NCI-H748 treated with DMSO at 0.1 percent for 48 hours (cell line): ENCODE results near the gene SH3GL1.

Source experiments
- DNase-seq: peaks from one replicate; lab custom pipeline; 2025; lab: John Stamatoyannopoulos, UW

SH3GL1 gene

DNA sequence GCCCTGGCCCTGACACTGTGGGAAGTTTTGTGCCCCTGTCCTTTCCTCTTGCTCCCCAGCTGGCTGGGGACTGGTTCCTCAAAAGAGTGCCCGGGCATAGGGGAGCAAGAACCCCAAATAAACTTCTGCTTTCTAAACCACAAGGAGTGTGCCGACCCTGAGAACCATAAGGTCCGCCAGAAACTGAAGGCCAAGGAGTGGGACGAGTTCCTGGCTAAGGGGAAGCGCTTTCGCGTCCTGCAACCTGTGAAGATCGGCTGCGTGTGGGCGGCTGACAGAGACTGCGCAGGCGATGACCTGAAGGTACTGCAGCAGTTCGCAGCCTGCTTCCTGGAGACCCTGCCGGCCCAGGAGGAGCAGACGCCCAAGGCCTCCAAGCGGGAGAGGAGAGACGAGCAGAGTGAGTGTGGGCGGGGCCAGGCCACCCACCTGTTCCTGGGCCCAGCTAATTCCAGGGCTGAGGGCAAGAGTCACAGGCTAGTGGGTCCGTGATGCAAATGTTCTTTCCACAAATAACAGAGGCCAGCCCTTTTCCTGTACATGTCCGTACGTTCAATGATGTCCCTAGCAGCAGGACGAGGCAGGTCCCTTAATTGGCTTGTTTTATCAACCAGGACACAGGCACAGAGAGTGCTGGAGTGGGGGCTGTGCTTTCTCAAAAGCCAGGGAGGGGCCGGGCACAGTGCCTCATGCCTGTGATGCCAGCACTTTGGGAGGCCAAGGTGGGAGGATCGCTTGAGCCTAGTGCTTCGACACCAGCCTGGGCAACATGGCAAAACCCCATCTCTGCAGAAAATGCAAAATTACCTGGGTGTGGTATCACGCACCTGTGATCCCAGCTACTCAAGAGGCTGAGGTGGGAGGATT lies 31.7 kb upstream of the SH3GL1 start:
- no peak for DNase-seq

DNA sequence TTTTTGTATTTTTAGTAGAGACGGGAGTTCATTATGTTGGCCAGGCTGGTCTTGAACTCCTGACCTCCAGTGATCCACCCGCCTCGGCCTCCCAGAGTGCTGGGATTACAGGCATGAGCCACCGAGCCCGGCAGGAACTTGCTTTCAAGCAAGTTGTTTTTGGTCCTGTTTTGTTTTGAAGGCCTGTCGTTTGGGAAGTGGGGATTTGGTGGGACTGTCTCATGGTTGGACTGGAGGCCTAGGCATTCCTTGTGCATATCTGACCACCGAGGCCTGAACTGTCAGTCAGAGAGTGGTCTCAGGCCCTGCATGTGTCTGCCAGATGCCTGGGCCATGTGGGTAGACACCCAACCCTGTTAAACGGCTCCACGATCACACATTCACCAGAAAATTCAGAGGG lies 30.9 kb upstream of the SH3GL1 start:
- DNase-seq, result no peak

DNA sequence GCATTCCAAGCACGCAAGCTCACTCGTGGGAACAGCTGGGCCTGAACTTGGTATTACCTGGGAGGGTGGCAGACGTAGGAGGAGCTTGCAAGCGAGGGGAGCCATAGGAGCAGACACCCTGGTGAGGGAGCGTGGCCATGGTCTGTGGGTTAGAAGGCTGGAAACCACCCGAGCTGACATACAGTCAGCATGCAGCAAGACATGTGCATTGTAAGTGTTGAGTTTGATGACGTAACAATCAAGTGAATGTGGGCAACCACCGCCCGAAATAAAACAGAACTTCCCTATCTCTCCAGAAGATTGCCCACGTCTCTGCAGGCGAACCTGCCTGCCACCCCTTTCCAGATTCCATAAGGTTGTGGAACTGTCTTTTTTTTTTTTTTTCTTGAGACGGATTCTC lies 30.4 kb upstream of the SH3GL1 start:
- no peak for DNase-seq

DNA sequence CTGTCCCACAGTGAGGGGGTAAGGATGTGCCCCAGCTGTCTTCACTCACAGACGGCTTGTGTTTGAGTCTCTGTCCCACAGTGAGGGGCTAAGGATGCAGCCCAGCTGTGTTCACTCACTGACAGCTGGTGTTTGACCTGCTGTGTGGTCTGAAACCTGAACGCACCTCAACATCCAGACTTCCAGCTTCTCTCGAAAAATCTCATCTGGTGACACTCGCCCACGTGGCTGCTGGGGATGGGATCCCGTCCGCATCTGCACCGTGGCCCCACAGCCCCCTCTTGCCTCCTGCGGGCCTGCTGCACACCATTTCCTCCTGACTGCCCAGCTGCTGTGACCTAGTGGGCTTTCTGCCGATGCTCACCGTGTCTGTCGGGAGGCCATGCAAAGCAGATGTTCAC lies 29.4 kb upstream of the SH3GL1 start:
- no peak for DNase-seq

DNA sequence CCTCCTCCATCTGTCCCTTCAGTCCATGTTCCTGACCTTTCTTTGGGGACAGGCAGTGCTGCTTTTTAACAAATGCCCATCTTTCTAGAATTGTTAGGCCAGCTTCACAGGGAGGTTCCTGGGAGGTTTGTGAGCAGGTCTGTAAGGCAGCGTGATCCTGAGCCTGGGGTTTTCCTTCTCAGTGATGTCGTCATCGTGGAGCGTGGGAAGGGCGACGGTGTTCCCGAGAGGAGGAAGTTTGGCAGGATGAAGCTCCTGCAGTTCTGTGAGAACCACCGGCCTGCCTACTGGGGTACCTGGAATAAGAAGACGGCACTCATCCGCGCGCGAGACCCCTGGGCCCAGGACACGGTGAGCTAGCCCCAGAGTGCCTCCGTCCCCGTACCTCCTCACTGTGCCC lies 28.9 kb upstream of the SH3GL1 start:
- no peak for DNase-seq

DNA sequence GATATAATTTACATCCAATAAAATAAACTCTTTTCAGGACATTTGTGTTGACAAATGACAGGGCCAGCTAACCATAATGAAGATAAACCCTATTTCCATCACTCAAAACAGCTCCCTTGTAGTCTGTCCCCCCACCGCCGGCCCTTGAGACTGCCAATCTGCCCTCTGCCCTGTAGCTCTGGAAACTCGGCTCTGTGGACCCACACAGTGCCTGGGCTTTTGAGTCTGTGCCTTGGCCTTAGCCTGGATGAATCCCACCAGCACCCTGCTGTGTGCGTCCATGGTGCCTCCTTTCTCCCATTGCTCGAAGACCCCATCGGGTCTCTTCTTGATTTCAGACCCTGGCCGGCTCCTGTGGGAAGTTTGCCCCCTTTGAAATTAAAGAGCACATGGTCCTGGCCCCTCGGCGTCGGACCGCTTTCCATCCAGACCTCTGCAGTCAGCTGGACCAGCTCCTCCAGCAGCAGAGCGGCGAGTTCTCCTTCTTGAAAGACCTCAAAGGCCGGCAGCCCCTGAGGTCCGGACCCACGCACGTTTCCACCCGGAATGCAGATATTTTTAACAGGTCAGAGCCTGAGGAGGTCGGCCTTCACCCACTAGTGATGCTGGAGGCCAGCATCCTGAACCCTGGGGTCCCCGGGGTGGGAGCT lies 28.1 kb upstream of the SH3GL1 start:
- DNase-seq, result no peak

DNA sequence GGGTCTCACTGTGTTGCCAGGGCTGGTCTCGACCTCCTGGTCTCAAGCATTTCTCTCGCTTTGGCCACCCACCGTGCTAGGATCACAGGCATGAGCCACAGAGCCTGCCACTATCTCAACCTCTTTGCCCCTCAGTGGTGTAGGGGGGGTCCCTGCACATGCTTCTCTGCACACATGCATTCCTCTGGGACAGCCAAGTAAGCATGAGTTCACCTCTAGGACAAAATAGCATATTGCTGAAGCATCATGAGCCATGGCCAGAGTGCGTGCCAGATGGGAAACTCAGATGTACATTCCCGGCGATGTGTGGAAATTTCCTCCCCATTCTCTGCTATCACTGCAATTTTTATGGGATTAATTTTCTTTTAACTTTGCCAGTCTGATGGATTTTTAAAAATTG lies 25.2 kb upstream of the SH3GL1 start:
- DNase-seq, result no peak

DNA sequence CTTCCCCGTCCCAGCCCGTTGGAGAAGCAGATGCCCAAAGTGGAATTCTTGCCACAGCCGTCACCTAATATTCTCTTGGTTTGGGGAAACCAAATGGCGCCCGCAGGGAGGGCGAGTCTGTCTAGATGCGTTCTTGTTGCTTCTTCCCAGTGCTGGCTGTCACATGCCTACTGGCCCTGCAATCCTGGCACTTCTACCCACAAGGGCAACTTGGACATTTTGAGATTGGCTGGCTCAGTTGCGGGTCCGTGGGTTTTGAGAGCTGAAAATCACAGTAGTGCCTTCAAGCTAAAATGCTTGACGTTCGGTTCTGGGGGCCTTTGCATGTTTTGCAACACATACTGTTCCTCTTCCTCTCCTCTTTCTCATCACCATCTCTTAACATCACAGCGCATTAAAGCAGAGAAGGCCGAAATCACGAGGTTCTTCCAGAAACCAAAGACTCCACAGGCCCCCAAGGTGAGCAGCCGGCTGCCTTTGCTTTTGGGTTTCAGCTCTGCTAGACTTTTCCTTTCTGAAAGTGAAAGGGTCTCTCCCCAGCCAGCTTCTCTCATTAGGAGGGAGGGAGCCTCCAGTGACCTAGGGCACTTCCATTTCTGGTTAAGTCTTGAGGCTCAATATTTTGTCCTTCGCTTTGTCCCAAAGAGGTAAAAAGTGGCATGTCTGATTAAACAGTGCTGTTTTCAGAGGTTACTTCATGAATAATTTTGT lies 23.2 kb upstream of the SH3GL1 start:
- DNase-seq, result no peak

DNA sequence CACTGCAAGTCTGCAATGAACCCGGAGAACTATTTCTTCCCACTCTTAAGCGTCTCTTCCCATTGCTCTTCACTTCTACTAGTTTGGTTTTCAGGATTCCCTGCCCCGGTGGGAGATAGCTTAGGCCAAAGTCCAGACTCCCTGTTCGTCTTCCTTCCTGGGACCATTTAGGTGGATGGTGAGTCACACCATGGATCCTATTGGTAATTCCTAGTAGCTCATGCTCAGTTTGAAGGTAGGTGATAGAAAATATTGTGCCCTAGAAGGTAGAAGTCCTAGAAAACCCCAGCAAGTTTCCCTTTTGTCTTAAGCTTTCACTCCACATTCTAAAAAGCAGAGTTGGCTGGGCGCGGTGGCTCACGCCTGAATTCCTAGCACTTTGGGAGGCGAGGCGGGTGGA lies 15.9 kb upstream of the SH3GL1 start:
- DNase-seq, result no peak

DNA sequence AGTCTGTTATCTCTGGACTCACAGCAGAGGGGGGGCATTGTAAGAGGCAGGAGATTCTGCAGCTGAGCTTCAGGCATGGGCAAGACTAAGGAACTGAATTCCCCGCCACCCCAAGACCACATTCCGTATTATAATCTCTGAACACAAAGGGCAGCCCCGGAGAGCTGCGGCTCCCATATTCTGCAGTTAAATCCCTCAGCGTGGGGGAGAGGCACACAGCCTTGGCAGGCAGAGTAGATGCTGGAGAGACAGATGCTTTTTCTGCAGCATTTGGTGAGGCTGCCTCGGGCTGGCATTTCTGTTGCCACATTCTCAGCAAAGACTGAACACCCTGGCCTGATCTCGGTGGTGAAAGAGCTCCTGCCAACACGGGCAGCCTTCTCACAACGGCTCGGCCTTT lies 15.0 kb upstream of the SH3GL1 start:
- DNase-seq, result no peak

DNA sequence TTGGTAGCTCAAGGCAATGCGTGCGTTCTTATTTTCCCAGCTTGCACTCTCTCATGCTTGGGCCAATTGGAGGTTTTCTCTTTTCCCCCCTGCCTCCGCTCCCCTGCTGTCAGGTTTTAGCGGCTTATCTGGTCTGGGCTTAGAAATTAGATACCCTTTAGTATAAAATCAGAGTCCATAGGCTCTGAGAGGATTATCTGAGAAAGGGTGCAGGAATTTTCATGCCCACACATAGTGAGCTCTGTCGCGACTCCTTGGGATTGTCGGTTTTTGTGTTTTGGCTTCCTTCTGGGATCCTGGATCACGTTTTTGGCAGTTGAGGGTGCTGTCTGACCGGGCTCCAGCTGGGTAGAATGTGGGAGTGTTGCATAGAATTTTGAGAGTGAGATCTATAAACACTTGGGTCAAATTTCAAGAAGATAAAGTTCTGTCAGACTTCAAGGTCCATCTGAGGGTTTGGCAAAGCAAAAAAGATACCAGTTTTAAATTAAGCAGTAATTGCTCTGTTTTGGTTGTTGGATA lies 14.5 kb upstream of the SH3GL1 start:
- DNase-seq, result no peak

DNA sequence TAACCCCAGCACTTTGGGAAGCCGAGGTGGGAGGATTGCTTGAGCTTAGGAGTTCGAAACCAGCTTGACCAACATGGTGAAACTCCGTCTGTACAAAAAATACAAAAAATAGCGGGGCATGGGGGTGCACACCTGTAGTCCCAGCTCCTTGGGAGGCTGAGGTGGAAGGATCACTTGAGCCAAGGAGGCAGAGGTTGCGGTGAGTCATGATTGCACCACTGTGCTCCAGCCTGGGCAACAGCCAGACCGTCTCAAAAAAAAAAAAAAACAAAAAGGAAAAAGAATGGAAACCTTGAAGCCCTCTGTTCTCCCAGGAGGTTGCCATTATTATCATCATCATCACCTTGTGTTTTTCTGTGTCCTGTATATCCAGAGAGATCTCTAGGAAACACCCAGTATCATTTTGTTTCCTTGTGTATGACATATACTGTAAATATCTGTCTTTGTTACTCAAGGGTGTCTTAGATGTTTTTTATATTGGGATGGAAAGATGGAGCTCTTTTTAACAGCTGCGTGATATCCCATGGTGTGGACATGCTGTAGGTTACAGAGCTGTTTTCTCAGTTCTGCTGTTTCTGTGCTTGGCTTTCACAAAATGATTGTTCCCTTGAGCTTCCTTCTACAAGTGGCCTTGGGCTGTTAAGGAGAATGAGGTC lies 13.9 kb upstream of the SH3GL1 start:
- DNase-seq, result no peak

DNA sequence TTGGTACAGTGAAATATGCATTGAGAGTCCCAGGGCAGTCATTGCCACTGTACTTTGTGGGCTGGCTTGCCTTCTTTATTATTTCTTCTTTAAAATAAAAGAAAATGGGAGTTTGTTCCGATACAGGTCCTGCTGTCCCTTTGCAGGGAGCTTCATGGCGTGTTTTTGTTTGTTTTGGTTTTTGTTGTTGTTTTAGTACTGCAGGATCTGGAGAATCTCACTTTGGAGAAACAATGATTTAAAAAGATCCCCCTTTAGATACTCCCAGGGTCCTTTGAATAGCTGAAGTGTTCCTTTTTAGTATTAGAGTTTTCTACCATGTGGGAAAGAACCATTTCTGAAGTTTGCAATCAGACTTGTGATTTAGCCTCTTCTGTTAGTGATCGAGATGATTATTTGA lies 13.2 kb upstream of the SH3GL1 start:
- no peak for DNase-seq

DNA sequence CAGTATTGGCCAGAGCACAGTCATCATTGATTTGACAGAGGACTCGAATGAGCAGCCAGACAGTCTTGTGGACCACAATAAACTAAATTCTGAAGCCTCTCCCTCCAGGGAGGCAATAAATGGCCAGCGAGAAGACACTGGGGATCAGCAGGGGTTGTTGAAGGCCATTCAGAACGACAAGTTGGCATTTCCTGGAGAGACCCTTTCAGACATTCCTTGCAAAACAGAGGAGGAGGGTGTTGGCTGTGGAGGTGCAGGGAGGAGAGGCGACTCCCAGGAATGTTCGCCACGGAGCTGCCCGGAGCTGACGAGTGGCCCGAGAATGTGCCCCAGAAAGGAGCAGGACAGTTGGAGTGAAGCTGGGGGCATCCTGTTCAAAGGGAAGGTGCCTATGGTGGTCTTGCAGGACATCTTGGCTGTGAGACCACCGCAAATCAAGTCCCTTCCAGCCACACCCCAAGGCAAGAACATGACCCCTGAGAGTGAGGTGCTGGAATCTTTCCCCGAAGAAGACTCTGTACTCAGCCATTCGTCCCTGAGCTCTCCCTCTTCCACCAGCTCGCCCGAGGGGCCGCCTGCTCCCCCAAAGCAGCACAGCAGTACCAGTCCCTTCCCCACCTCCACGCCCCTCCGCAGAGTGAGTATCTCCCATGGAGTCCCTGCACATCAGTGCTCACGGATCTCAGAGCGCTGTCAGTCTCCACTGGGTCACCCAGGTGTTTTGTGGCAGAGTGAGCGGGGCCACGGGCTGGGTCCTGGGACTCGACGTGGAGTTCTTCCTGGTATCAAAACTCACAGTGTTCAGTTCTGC lies 9.0 kb upstream of the SH3GL1 start:
- DNase-seq, result no peak

DNA sequence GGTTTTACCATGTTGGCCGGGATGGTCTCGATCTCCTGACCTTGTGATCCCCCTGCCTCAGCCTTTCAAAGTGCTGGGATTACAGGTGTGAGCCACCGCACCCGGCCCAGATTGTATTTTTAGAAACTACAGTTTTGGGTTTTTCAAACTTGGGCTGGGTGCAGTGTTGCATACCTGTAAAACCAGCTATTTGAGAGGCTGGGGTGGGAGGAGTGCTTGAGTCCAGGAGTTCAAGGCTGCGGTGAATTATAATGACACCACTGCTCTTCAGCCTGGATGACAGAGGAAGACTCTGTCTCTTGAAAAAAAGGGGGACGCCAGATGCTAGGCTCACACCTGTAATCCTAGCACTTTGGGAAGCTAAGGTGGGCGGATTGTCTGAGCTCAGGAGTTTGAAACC lies 6.3 kb upstream of the SH3GL1 start:
- no peak for DNase-seq

DNA sequence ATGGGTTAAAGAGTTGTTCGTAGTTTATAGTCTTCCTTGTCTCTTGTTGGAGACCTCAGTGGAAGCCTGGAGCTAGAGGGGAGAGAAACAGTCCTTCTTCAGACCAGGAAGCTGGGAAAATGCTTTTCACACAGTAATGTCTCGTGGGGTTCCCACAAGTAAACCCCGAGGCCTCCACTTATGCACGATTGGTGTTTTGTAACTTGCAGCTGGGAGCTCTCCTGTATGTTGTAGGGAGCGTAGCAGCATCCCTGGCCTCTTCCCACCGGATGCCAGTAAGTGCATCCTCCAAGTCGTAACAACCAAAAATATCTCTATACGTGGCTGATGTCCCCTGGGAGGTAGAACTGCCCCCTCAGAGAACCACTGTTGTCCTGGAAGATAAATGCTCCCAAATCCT lies 5.6 kb upstream of the SH3GL1 start:
- DNase-seq, result no peak

DNA sequence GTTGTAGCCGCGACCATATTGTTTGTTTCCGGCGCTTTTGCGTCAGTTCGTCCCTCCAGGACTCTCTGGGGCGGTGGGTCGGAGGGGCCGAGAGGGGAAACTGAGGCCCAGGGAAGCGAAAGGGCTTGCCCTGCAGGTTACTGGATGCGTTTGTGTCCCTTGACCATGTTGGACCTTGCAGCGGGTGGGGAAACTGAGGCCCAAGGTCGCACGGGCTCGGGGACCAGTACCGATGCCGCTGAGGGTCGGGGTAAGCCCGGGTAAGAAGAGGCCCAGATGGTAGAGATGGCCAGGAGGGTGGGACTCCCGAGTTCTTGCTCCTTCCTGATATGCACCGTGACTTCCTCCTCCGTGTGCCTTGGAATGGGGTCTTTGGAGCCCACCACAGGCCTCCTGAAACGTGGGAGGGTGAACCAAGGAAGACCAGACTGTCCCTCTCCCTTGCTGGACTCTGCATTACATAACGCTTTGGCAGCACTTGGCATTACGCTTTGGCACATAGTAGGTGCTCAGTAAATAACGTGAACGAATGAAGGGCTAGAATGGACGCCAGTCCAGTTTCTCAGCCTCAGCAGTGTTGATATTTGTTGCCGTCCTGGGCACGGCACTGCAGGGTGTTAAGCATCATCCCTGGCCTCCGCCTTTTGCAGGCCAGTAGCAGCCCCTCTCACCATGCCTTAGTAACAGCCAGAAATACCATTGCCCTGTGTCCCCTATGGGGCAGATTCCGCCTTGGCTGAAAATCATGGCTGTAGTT lies 2.8 kb upstream of the SH3GL1 start:
- DNase-seq, result no peak

DNA sequence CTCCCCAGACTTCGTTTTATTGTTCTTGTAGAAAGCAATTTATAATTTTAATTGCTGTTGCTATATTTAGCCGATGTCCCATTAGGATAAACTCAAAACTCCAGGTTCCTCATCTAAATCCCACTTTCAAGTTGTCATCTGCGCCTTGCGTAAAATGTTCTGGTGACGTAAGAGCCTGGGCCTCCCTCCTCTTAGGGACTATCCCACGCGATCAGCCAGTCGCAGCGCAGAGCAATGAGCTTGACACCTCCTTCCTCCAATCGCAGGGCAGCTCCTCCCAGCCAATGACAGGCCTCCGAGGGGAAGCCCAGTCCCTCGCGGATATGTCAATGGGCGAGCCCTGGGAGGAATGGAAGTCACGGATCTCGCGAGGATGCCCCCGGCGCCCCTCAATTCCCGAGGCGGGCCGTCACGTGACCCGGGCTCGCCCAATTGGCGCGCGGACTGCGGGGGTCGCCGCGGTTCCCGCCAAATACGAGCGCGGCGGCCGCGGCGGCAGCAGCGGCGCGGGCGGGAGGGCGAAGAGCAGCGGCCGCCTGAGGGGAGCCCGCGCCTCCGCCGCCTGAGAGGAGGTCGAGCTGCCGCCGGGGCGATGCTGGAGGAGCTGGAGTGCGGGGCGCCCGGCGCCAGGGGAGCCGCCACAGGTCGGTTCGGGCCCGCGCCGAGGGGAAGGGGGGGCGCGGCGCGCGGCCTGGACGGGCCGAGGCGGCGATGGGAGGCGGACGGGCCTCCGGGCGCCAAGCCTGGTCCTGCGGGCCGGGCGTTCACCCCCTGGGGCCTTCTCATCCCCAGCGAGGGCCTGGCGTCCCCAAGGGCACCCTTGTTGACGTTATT lies 2.0 kb upstream of the SH3GL1 start, which contains the start of gene CHAF1A:
TSS of gene CHAF1A (plus strand) at position 470 of the 834 bp plus-strand sequence. CDS start at position 593, 123 bp downstream.
- peak; percentile 96 for DNase-seq

DNA sequence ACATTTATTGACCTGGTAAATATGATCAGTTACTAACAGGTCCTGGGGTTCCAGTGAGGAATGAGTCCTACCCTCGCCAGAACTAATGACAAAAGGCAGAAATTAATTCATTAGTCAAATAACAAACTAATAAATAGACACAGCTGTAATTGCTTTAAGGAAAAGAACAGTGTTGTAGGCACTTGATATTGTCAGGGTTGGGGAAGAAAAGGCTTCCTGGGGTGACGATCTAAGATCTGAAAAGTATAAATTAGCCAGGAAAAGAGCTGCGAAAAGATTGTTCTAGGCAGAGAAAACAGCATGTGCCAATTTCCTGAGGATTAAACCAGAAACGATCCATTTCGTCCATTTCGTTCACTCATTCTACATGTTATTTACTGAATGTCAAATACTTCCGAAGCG lies 1.4 kb upstream of the SH3GL1 start:
- no peak for DNase-seq

DNA sequence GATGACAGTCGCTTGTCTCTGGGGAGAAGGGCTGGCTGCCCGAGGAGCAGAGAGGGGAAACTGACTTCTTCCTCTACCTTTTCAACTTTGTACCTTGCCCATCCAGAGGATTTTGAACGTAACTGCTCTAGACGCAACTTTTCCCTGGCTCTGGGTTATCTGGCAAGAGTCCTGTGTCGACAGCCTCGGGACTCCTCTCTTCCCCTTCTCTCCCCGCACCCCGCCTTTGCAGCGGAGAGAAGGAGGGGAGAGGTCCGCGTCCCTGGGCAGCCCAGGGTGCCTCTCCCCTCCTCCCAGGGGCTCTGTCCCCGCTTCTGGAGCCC lies 574 bp downstream of the SH3GL1 start:
- DNase-seq, result no peak
